ENCODE data around the gene DIS3L2.

Gene DIS3L2

DNA sequence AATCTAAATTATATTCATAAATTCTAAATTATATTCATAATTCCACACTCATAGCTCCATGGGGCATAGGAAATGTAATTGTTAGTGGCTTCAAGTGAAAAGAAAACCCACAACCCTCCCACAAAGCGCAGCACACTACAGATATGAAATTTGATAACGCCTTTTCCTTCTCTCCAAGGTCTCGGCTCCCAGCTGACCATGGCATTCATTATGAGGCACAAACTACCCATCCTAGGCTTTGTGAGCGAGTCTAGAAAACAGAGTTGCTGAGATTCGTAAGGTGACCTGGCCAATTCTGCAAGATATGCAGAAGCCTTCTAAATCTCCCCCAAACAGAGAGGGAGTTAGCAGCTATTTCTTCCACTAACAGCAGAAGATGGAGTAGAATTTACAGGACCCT lies 40.7 kb upstream of the DIS3L2 start:
- no peak overlapping the region for H3K4me3 ChIP-seq (ENCODE audit: low read length)
- DNase-seq (ENCODE audit: low read depth), result no peak
- TF ChIP-seq, protein P1, sequence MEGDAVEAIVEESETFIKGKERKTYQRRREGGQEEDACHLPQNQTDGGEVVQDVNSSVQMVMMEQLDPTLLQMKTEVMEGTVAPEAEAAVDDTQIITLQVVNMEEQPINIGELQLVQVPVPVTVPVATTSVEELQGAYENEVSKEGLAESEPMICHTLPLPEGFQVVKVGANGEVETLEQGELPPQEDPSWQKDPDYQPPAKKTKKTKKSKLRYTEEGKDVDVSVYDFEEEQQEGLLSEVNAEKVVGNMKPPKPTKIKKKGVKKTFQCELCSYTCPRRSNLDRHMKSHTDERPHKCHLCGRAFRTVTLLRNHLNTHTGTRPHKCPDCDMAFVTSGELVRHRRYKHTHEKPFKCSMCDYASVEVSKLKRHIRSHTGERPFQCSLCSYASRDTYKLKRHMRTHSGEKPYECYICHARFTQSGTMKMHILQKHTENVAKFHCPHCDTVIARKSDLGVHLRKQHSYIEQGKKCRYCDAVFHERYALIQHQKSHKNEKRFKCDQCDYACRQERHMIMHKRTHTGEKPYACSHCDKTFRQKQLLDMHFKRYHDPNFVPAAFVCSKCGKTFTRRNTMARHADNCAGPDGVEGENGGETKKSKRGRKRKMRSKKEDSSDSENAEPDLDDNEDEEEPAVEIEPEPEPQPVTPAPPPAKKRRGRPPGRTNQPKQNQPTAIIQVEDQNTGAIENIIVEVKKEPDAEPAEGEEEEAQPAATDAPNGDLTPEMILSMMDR (IDR thresholded peaks at IDR 0.05; ENCODE audit: insufficient read depth, low read depth, low read length, missing control alignments), result no peak

DNA sequence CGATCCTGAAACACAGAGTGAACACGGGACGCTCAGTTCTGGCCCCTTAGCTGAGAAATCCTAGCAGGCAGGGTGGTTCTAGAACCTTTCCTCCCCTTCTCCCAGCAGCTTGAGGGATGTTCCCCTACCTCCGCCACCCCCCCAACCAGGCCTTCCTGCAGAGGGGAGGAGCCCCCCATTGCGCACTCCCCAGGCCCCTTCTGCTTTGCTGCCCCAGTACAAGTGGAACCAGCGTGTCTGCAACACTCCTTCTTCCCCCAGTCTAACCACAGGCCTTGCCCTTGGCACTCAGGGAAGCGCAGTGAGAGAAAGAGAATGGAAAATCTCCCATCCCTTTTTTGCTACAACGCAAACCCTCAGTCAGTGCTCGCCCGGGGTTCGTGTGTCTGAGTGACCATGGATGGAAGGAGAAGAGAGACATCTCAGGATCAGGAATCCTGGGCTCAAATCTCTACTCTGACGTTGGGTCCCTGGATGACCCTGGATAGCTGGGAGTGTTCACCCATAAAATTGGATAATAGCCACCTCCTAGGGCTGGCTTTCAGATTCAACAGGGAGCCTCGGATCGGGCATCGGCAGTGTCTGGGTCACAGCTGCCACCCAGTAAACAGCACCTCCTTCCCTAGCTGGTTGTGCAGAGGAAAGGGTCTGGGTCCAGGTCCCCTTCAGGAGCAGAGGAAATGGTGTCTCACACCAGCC lies 39.1 kb upstream of the DIS3L2 start:
- no peak overlapping the region for H3K4me3 ChIP-seq (ENCODE audit: low read length)
- no peak for DNase-seq (ENCODE audit: low read depth)
- TF ChIP-seq, protein P1 (IDR thresholded peaks at IDR 0.05; ENCODE audit: insufficient read depth, low read depth, low read length, missing control alignments), result no peak

DNA sequence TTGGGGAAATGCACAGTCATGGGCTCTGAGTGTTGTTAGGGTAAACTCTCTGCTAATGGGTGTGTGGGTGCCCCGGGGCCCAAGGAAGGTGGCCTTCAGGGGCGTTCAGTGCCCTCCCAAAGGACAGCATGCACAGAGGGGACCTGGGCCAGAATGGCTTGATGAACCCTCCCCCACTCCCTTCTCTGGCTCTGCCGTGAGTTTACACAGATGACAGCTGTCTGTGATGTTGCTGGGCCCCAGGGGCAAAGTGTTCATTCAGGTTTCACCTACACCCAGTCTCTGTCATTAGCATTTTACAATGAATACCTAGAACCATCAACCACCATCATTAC lies 38.5 kb upstream of the DIS3L2 start:
- H3K4me3 ChIP-seq (ENCODE audit: low read length), result no peak overlapping the region
- no peak for DNase-seq (ENCODE audit: low read depth)
- TF ChIP-seq, protein P1 (IDR thresholded peaks at IDR 0.05; ENCODE audit: insufficient read depth, low read depth, low read length, missing control alignments), result no peak

DNA sequence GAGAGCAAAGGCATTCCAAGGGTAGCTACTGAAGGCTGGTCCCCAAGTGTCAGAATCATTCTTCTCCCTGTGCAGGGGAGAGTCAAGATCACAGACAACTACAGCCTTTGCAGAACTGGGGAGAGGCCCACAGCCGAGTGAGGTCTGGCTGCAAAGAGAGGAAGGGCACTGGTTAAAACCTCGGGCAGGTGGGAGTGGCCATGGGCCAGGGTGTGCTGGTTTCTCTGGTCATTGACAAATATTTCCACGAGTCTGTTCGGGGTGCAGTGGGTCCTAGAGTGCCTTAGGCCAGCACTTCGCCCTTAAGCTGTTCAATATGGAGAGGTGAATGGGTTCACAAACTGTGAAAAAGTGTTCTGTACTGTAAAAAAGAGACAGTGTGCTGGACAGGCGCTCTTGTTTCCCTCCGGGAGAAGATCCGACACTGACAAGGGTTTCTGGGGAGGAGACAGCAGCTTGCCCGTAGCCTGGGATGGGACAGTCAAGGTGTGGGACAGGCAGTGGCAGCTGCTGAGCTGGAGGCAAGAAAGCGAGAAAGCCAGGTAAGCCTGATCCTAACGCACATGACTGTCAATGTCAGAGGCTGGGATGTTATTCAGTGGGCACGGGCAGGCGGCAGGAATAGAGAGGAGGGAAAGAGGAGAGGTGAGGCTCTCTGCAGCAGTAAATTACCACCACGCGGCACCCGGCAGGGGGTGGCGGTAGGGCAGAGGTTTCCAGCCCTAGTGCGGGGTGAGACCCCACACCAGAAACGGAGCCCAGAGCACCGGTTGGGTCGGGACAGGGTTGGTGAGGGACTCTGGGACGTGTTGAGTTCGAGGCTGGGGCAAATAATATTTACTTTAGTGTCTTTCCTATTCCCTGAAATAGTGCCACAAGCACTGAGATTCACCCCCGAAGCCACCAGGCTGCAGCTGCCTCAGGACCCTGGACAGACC lies 37.3 kb upstream of the DIS3L2 start:
- H3K4me3 ChIP-seq (ENCODE audit: low read length), result no peak overlapping the region
- no peak for DNase-seq (ENCODE audit: low read depth)
- TF ChIP-seq, protein P1 (IDR thresholded peaks at IDR 0.05; ENCODE audit: insufficient read depth, low read depth, low read length, missing control alignments), result no peak

DNA sequence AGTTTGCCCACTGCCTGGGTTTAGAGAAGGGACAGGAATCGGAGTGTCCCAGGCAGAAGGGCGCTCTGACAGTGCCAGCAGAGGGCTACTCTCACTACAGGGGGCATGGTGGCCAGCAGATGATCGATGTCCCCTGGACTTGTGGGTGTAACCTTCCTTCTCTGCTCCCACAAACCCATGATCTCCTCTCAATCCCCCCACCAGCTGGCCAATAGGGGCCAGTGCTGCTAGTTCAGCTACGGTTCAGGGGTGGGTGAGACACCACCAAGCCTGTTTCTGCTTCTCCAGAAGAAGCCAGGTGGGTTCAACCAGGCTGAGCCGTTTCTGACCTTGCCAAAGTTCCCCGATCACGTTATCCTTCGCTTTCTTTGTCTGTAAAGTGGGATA lies 36.6 kb upstream of the DIS3L2 start:
- no peak for DNase-seq (ENCODE audit: low read depth)
- TF ChIP-seq, protein P1 (IDR thresholded peaks at IDR 0.05; ENCODE audit: insufficient read depth, low read depth, low read length, missing control alignments), result no peak
- H3K4me3 ChIP-seq (ENCODE audit: low read length), result no peak overlapping the region

DNA sequence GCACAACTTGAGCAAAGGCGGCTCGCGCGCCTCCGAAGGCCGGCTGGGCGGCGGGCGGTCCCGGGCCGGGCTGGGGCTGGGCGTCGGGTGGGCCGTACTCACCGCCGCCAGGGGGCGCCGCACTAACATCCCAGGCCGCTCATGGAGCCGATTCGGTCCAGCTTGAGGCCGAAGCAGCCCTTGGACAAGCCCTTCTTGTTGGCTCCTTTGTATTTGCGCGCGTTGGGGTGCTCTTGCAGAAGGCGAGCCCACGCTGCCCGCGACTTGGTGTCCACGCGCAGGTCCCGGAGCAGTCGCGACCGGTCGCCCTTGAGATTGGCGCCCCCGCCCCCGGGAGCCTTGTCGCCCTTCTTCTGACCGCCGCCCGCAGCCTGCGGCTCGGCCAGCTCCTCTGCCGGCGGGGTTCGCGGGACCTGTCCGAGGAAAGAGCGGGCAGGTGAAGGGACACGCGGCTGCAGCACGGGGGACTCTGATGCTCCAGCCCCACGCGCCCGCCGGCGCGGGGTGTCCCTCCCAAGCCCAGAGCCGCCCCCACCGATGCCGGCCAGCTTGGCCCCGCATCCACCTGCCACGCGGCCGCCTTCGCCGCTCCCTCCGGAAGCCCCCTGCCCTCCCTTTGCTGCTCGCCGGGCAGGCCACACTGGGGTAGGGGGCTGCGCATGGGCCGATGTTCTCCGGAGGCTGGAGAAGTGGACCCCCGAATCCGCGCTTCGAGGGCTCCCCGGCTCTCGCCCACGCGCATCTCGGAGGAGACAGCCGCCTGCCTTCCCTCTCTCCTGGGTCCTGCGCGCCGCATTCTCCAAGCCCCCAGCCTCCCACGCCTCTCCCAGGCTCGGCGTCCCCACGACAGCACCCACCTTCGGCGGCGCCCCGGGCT lies 36.0 kb upstream of the DIS3L2 start:
- H3K4me3 ChIP-seq (ENCODE audit: low read length), result peak overlapping the region; percentile 37
- TF ChIP-seq, protein P1 (IDR thresholded peaks at IDR 0.05; ENCODE audit: insufficient read depth, low read depth, low read length, missing control alignments), result peak; percentile 55
- DNase-seq (ENCODE audit: low read depth), result peak; percentile 83
